Measurements from ENCODE around the gene AMY1C. TPM values are rescaled to one million over a fixed set of nuclear protein-coding genes. Genes with fewer than 3 reads are reported as not detected.
"Not testable (repeated sequence)": the region's sequence is repeated elsewhere in the genome, so short reads cannot be mapped to it uniquely, and the experiment has no call there.

AMY1C gene
- not detected in 2 replicates for total RNA-seq
- not detected in 2 replicates for polyA plus RNA-seq
- polyA plus RNA-seq (2012) = not detected in 2 replicates
- not detected in 2 replicates for polyA minus RNA-seq (ENCODE audit: low replicate concordance)

DNA sequence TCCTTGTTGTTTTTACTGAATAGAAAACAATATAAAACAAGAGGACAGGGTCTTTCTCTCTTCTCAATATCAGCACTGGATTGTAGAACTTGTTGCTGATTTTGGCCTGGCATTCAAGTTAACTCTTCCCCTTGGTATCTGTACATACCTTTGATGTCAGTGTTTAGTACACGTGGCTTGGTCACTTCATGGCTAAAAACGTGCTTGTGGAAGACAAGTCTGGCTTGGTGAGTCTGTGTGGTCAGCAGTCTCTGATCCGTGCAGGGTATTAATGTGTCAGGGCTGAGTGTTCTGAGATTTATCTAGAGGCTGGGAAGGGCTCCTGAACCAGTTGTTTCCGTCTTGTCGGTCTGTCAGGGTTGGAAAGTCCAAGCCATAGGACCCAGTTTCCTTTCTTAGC lies at the start of gene AMY1C:
Gene AMY1C, plus strand, starts transcription at position 301 of the 400 bp plus-strand sequence. CDS start 572 bp downstream, outside the sequence.
- not testable (repeated sequence) for H4K20me1 ChIP-seq (ENCODE audit: control insufficient read depth, extremely low read depth, insufficient read depth, low read length); H2AFZ ChIP-seq (ENCODE audit: low read length); H3K27ac ChIP-seq (ENCODE audit: insufficient read depth, low read length); DNase-seq (ENCODE audit: low read depth in 2 of 2); H3K36me3 ChIP-seq (ENCODE audit: control insufficient read depth, insufficient read depth, low read length); H3K9me3 ChIP-seq (ENCODE audit: control insufficient read depth, insufficient read depth, low read depth, low read length); H3K27me3 ChIP-seq (ENCODE audit: control insufficient read depth, insufficient read depth, low read length); H3K79me2 ChIP-seq (ENCODE audit: control insufficient read depth, insufficient read depth, low read length); H3K9ac ChIP-seq (ENCODE audit: insufficient read depth, low read length); H3K4me2 ChIP-seq (ENCODE audit: extremely low read depth, insufficient read depth, low read length); H3K4me3 ChIP-seq (replicated peaks in 1 of 4; ENCODE audit: control extremely low read depth in 1 of 4, insufficient read depth in 1 of 4, low read depth in 3 of 4, low read length in 4 of 4); H3K4me1 ChIP-seq (ENCODE audit: control insufficient read depth, extremely low read depth, insufficient read depth, low read length)

DNA sequence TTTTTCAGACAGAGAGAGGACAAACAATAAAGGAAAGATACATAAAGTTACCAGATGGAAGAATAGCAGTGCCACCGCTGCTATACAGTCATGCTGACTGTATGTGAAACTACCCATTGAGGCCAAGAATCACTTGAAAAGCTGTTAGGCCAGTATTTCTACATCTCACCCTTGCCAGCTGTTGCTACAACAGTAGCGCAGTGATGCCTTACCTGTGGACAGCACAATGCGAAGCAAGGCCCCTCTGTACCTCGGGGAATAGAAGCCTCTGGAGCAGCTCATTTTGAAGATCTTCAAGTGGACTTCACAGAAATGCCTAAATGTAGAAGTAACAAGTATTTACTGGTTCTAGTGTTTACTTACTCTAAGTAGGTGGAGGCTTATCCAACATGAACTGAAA lies 49.0 kb upstream of the AMY1C start:
- not testable (repeated sequence) for H3K4me1 ChIP-seq (ENCODE audit: control insufficient read depth, extremely low read depth, insufficient read depth, low read length); H3K27ac ChIP-seq (ENCODE audit: insufficient read depth, low read length); H3K4me3 ChIP-seq (replicated peaks in 1 of 4; ENCODE audit: control extremely low read depth in 1 of 4, insufficient read depth in 1 of 4, low read depth in 3 of 4, low read length in 4 of 4); H3K4me2 ChIP-seq (ENCODE audit: extremely low read depth, insufficient read depth, low read length); DNase-seq (ENCODE audit: low read depth in 2 of 2); H2AFZ ChIP-seq (ENCODE audit: low read length); H3K9me3 ChIP-seq (ENCODE audit: control insufficient read depth, insufficient read depth, low read depth, low read length); H3K79me2 ChIP-seq (ENCODE audit: control insufficient read depth, insufficient read depth, low read length); H3K27me3 ChIP-seq (ENCODE audit: control insufficient read depth, insufficient read depth, low read length); H4K20me1 ChIP-seq (ENCODE audit: control insufficient read depth, extremely low read depth, insufficient read depth, low read length); H3K36me3 ChIP-seq (ENCODE audit: control insufficient read depth, insufficient read depth, low read length); H3K9ac ChIP-seq (ENCODE audit: insufficient read depth, low read length)

DNA sequence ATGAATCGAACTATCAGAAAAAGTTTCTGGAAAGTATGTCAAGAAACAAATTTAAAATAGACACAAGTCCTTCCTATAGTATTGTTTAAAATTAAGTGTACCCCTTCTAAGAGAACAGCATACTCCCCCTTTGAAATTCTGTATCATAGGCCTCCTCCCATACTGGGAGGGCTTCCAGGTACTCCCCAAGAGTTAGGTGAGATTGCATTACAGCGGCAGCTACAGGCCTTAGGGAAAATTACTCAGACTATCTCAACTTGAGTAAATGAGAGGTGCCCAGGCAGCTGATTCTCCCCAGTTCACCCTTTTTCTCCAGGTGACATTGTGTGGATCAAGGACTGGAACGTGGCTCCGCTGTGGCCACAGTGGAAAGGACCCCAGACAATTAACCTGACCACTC lies 48.4 kb upstream of the AMY1C start:
- not testable (repeated sequence) for H4K20me1 ChIP-seq (ENCODE audit: control insufficient read depth, extremely low read depth, insufficient read depth, low read length); H3K27me3 ChIP-seq (ENCODE audit: control insufficient read depth, insufficient read depth, low read length); H2AFZ ChIP-seq (ENCODE audit: low read length); H3K79me2 ChIP-seq (ENCODE audit: control insufficient read depth, insufficient read depth, low read length); DNase-seq (ENCODE audit: low read depth in 2 of 2); H3K4me3 ChIP-seq (replicated peaks in 1 of 4; ENCODE audit: control extremely low read depth in 1 of 4, insufficient read depth in 1 of 4, low read depth in 3 of 4, low read length in 4 of 4); H3K9me3 ChIP-seq (ENCODE audit: control insufficient read depth, insufficient read depth, low read depth, low read length); H3K4me1 ChIP-seq (ENCODE audit: control insufficient read depth, extremely low read depth, insufficient read depth, low read length); H3K36me3 ChIP-seq (ENCODE audit: control insufficient read depth, insufficient read depth, low read length); H3K4me2 ChIP-seq (ENCODE audit: extremely low read depth, insufficient read depth, low read length); H3K9ac ChIP-seq (ENCODE audit: insufficient read depth, low read length); H3K27ac ChIP-seq (ENCODE audit: insufficient read depth, low read length)

DNA sequence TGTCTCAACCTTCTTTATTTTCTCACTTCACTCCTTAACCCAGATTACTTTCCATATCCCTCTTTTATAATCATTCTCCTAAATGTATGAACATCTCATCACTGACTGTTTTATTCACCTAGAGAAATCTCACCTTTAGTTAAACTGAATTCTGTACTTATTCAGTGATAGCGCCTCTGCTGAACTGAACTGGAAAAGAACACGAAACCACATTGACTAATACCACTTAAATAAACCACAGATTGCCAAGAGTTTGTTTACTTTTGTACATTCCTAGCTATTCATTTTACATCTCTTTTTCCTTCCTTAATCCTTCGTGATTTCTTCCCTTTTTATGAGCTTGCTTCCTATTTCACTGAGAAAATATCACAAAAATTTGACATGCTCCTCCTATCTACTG lies 42.0 kb upstream of the AMY1C start:
- not testable (repeated sequence) for DNase-seq (ENCODE audit: low read depth in 2 of 2); H3K79me2 ChIP-seq (ENCODE audit: control insufficient read depth, insufficient read depth, low read length); H4K20me1 ChIP-seq (ENCODE audit: control insufficient read depth, extremely low read depth, insufficient read depth, low read length); H3K9me3 ChIP-seq (ENCODE audit: control insufficient read depth, insufficient read depth, low read depth, low read length); H2AFZ ChIP-seq (ENCODE audit: low read length); H3K27me3 ChIP-seq (ENCODE audit: control insufficient read depth, insufficient read depth, low read length); H3K36me3 ChIP-seq (ENCODE audit: control insufficient read depth, insufficient read depth, low read length); H3K4me2 ChIP-seq (ENCODE audit: extremely low read depth, insufficient read depth, low read length); H3K9ac ChIP-seq (ENCODE audit: insufficient read depth, low read length); H3K4me3 ChIP-seq (replicated peaks in 1 of 4; ENCODE audit: control extremely low read depth in 1 of 4, insufficient read depth in 1 of 4, low read depth in 3 of 4, low read length in 4 of 4); H3K27ac ChIP-seq (ENCODE audit: insufficient read depth, low read length); H3K4me1 ChIP-seq (ENCODE audit: control insufficient read depth, extremely low read depth, insufficient read depth, low read length)

DNA sequence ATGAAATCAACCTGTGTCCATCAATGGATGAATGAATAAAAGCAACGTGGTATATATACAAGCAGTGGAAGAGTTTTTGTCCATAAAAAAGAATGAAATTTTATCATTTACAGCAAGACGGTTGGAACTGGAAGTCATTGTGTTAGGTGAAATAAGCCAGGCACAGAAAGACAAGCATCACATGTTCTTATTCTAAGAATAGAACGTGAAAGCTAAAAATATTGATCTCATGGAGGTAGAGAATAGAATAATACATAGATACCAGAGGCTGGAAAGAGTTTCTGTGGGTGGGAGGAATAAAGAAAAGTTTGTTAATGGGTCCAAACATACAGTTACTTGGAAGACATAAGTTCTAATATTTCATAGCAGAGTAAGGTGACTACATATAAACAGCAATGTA lies 39.3 kb upstream of the AMY1C start:
- not testable (repeated sequence) for H3K9me3 ChIP-seq (ENCODE audit: control insufficient read depth, insufficient read depth, low read depth, low read length); H3K27me3 ChIP-seq (ENCODE audit: control insufficient read depth, insufficient read depth, low read length); H4K20me1 ChIP-seq (ENCODE audit: control insufficient read depth, extremely low read depth, insufficient read depth, low read length); H2AFZ ChIP-seq (ENCODE audit: low read length); H3K27ac ChIP-seq (ENCODE audit: insufficient read depth, low read length); H3K4me3 ChIP-seq (replicated peaks in 1 of 4; ENCODE audit: control extremely low read depth in 1 of 4, insufficient read depth in 1 of 4, low read depth in 3 of 4, low read length in 4 of 4); DNase-seq (ENCODE audit: low read depth in 2 of 2); H3K9ac ChIP-seq (ENCODE audit: insufficient read depth, low read length); H3K36me3 ChIP-seq (ENCODE audit: control insufficient read depth, insufficient read depth, low read length); H3K79me2 ChIP-seq (ENCODE audit: control insufficient read depth, insufficient read depth, low read length); H3K4me1 ChIP-seq (ENCODE audit: control insufficient read depth, extremely low read depth, insufficient read depth, low read length); H3K4me2 ChIP-seq (ENCODE audit: extremely low read depth, insufficient read depth, low read length)

DNA sequence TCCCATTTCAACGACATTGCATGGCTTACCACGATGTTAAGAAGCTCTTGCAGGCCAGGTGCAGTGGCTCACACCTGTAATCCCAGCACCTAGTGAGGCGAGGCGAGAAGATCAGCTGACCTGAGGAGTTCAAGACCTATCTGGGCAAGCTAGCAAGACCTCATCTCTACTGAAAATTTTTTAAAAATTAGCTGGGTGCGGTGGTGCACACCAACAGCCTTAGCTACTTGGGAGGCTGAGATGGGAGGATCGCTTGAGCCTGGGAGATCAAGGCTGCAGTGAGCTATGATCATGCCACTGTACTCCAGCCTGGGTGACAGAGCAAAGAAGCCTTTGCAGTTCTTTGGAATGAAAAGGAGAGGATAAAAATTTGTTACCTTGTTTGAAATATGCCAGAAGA lies 32.3 kb upstream of the AMY1C start:
- H4K20me1 ChIP-seq (ENCODE audit: control insufficient read depth, extremely low read depth, insufficient read depth, low read length); H3K9ac ChIP-seq (ENCODE audit: insufficient read depth, low read length); H3K27ac ChIP-seq (ENCODE audit: insufficient read depth, low read length); H3K27me3 ChIP-seq (ENCODE audit: control insufficient read depth, insufficient read depth, low read length); H3K4me3 ChIP-seq (replicated peaks in 1 of 4; ENCODE audit: control extremely low read depth in 1 of 4, insufficient read depth in 1 of 4, low read depth in 3 of 4, low read length in 4 of 4); H3K9me3 ChIP-seq (ENCODE audit: control insufficient read depth, insufficient read depth, low read depth, low read length); H2AFZ ChIP-seq (ENCODE audit: low read length); H3K4me1 ChIP-seq (ENCODE audit: control insufficient read depth, extremely low read depth, insufficient read depth, low read length); DNase-seq (ENCODE audit: low read depth in 2 of 2); H3K79me2 ChIP-seq (ENCODE audit: control insufficient read depth, insufficient read depth, low read length); H3K4me2 ChIP-seq (ENCODE audit: extremely low read depth, insufficient read depth, low read length); H3K36me3 ChIP-seq (ENCODE audit: control insufficient read depth, insufficient read depth, low read length): not testable (repeated sequence)

DNA sequence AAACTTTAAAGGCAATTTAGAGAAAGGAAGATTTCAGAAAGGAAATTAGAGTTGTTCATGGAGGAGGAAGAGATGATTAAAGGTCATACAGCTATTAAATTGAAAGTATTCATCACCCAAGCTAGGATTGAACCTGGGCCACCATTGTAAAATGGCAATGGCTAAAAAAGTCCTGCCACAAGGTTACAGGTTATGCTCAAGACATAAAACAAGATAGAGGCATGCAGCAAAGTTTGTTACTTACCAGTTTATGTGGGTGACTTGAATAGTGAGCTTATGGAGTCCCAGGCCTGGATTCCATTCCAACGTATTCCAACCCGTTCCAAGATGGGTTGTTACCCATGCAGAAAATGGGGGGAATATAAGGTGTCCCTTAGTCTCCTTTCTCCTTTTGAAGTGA lies 28.2 kb upstream of the AMY1C start:
- H3K4me1 ChIP-seq (ENCODE audit: control insufficient read depth, extremely low read depth, insufficient read depth, low read length); H4K20me1 ChIP-seq (ENCODE audit: control insufficient read depth, extremely low read depth, insufficient read depth, low read length); H3K4me3 ChIP-seq (replicated peaks in 1 of 4; ENCODE audit: control extremely low read depth in 1 of 4, insufficient read depth in 1 of 4, low read depth in 3 of 4, low read length in 4 of 4); H3K79me2 ChIP-seq (ENCODE audit: control insufficient read depth, insufficient read depth, low read length); H2AFZ ChIP-seq (ENCODE audit: low read length); DNase-seq (ENCODE audit: low read depth in 2 of 2); H3K36me3 ChIP-seq (ENCODE audit: control insufficient read depth, insufficient read depth, low read length); H3K9me3 ChIP-seq (ENCODE audit: control insufficient read depth, insufficient read depth, low read depth, low read length); H3K9ac ChIP-seq (ENCODE audit: insufficient read depth, low read length); H3K27ac ChIP-seq (ENCODE audit: insufficient read depth, low read length); H3K4me2 ChIP-seq (ENCODE audit: extremely low read depth, insufficient read depth, low read length); H3K27me3 ChIP-seq (ENCODE audit: control insufficient read depth, insufficient read depth, low read length): not testable (repeated sequence)

Data from fibroblast of lung (primary cell).